HG02884 (cell line): Measurements from ENCODE around the gene UVRAG.

Experiments
- ATAC-seq: cut with Tn5 transposase; IDR thresholded peaks from one replicate; pipeline ENCODE4 v1.9.1; 2021; ENCODE audit warnings: mild to moderate bottlenecking, moderate library complexity; ENCODE audit not compliant: unreplicated experiment

Gene UVRAG

GRCh38 chr11:76158394-76159302 is 343.6 kb downstream of the UVRAG start:
- no peak for ATAC-seq

- no peak for ATAC-seq
Measured at GRCh38 chr11:76159303-76159937, 344.4 kb downstream of the UVRAG start.

- ATAC-seq: no peak
Measured at GRCh38 chr11:76159983-76160661, 345.1 kb downstream of the UVRAG start.

GRCh38 chr11:76160856-76161255 is 345.8 kb downstream of the UVRAG start:
- no peak for ATAC-seq

GRCh38 chr11:76161261-76161961 is 346.4 kb downstream of the UVRAG start:
- no peak for ATAC-seq

GRCh38 chr11:76162336-76163288 is 347.6 kb downstream of the UVRAG start:
- ATAC-seq: no peak

- ATAC-seq: no peak
Measured at GRCh38 chr11:76163289-76163880, 348.4 kb downstream of the UVRAG start.

GRCh38 chr11:76164081-76164480 is 349.1 kb downstream of the UVRAG start:
- ATAC-seq: no peak

GRCh38 chr11:76164861-76165751 is 350.1 kb downstream of the UVRAG start:
- ATAC-seq: no peak

GRCh38 chr11:76166314-76166713 is 351.3 kb downstream of the UVRAG start:
- no peak for ATAC-seq

GRCh38 chr11:76167590-76167989 is 352.6 kb downstream of the UVRAG start:
- no peak for ATAC-seq

- ATAC-seq: no peak
Measured at GRCh38 chr11:76169473-76169896, 354.5 kb downstream of the UVRAG start.

- no peak for ATAC-seq
Measured at GRCh38 chr11:76170468-76170867, 355.5 kb downstream of the UVRAG start.

GRCh38 chr11:76172583-76172982 is 357.6 kb downstream of the UVRAG start:
- no peak for ATAC-seq

GRCh38 chr11:76173663-76174062 is 358.7 kb downstream of the UVRAG start:
- no peak for ATAC-seq

GRCh38 chr11:76174330-76174729 is 359.3 kb downstream of the UVRAG start:
- no peak for ATAC-seq

- no peak for ATAC-seq
Measured at GRCh38 chr11:76175783-76176182, 360.8 kb downstream of the UVRAG start.

- ATAC-seq: no peak
Measured at GRCh38 chr11:76176463-76176862, 361.5 kb downstream of the UVRAG start.
